Measurements from ENCODE around the gene SPI1.
"Not testable (repeated sequence)": the region's sequence is repeated elsewhere in the genome, so short reads cannot be mapped to it uniquely, and the experiment has no call there.

SPI1 gene

DNA sequence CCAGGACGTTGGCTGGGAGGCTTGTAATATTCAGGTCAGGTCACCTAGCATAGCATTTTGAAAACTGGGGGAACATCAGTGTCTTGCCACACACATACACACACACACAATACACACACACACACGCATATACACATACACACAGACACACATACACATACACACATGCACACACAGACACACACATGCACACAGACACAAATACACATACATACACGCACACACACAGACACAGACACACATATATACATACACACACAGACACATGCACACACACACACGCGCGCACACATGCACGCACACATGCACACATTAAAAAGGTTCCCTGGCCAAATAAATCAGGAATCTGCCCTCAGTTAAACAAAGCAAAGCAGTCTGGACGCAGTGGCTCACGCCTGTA, 38.3 kb downstream of the SPI1 start:
- DNase-seq (ENCODE audit: low spot score) = no peak

DNA sequence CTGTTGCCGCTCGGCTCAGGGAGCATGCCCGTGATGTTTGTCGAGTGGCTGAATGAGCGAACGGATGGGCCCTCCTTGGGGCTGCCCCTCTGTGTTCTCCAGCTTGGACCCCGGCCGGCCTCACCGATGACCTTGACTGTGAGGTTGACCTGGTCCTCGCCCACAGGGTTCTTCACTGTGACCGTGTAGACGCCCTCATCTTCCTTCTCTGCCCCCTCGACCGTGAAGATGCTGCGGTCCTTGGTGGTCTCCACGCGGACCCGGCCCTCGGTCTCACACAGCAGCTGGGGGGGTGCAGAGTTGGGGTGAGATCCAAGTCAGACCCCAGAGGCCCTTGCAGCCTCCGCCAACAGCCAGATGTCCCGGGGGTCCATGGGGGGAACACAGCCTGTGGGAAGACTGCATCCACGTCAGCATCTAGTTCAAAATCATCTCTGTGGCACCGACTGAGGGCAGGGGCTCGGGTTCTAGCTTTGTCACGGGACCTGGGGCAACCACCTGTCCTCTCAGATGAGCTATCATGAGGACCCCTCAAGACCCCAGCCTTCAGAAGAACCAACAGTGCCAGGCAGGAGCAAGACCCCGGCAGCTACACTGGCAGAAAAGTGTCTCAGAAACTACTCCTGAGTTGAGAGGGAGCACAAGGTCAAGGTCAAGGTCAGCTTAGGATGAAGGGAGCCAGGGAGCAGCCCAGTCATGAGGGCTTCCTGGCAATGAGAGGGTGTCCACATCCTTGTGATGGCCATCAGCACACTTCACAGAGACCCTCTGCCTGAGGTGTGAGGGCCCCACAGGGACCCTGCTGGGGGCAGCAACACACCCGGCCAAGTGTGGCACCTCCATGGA, 39.7 kb downstream of the SPI1 start:
- no peak for DNase-seq (ENCODE audit: low spot score)

DNA sequence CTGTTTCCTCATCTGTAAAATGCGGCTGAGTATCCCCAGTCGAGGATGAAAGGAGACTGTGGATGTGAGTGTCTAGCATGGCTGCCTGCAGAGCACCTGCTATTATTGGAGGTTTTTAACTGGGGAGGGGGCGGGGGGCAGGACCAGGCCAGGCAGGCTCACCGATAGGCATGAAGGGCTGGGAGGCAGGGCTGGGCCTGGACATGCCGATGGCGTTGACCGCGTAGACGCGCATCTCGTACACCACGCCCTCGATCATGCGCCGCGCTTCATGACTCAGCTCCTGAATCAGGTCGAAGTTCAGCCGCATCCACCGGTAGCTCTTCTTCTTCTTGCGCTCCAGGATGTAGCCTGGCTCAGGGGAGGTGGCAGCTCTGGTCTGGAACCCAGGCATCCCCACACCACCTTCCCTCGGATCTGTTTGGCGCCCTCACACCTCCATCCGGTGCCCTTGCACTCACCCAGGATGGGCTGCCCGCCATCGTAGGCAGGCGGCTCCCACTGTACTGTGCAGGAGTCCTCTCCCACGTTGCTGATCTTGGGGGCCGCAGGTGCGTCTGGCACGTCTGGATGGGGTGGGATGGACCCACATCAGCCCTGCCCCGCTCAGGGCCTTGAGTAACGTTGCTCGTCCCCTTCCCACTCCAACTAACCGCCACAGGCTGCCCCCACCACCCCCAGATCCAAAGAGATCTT, 41.0 kb downstream of the SPI1 start:
- DNase-seq (ENCODE audit: low spot score) = no peak

DNA sequence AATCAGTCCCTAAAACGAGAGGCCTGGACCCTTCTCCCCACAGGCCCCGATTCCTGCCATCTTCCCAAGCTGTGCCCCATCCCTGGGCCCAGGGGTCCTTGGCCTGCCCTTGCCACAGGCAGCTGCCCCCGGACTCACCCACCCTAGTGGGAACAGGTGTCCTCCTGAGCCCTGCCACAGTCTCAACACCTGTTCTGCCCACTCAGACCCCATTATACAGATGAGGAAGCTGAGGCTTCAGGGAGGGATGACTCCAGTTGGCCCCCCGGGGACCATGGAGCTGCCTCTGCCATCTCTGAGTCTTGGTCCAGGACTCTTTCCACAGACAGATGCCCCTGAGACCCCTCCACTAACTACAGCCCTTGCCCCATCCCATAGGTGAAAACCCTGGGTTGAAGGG, 41.8 kb downstream of the SPI1 start:
- DNase-seq (ENCODE audit: low spot score) = no peak

DNA sequence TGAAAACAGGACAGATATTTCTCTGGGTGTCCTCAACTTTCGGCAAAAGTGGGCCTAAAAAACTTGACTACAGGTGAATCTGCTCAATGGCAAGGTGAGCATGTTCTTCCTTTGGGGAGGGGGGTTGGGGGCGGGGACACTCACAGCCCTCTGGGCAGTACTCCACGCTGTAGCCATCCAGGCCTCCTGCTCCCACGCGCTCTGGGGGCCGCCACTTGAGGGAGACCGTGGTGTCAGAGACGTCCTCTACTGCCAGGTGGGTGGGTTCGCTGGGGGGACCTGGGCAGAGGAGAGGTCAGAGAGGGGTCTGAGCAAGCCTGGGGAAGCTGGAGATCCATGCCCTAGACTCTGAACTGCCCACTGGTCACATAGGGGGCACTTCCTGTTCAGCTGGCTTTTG, 42.6 kb downstream of the SPI1 start:
- DNase-seq (ENCODE audit: low spot score) = no peak

DNA sequence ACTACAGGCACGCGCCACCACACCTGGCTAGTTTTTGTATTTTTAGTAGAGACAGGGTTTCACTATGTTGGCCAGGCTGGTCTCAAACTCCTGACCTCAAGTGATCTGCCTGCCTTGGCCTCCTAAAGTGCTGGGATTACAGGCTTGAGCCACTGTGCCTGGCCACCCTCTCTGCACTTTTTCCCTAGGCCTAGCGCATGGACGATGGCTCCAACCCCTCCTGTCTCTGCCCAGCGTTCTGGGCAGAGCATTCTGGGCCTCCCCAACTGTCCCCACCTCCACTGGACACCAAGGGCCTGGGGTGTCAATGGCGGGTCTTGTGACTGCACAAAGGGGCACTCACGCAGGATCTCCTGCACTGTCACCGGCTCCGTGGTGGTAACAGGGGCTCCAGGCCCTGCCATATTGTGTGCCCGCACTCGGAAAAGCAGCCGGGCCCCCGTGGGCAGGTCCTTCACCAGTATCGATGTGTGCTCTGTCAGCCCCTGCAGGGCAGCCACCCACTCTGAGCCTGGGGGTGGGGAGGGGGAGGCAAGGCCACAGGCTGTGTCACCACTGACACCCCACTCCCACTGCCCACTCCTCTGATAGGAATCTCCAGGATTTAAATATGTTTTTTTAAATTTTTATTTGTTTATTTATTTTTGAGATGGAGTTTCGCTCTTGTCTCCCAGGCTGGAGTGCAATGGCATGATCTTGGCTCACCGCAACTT, 43.5 kb downstream of the SPI1 start:
- not testable (repeated sequence) for DNase-seq (ENCODE audit: low spot score)

DNA sequence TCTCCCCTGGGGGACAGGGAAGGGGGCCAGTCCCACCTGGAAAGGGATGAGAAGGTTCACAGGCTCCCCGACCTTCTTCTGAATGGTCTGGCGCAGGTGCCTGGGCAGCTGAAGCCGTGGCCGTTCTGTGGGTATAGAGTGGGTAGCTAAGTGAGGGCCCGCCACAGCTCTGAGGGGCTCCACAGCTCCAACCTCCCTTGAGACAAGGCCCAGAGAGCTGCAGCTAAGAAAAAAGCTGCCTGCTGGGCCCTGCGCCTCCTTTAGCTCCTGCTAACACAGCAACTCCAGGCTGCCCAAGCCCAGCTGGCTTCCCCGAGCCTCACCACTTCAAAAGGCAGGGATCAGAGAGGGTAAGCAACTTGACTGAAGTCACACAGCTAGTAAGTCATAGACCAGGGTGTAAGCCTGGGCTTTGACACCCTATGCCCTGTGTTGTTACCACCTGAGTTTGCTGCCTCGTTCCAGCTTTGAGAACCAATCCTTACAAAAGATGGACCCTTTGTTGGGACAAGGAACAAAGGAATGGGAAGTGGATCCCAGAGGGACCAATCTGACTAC, 44.4 kb downstream of the SPI1 start:
- no peak for DNase-seq (ENCODE audit: low spot score)

DNA sequence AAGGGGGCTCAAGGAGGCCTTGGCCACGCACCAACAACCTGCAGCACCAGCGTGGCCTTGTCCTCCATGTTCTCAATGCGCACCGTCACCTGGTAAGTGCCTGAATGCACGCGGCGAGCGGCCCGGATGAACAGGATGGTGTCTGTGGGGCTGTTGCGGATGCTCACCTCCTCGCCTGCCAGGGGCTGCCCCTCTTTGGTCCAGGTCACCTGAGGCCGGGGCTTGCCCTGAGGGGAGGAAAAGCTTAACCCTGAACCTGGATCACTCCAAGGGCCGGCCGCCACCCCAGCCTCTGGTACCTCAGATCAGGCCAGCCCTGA, 44.9 kb downstream of the SPI1 start:
- DNase-seq (ENCODE audit: low spot score) = no peak

DNA sequence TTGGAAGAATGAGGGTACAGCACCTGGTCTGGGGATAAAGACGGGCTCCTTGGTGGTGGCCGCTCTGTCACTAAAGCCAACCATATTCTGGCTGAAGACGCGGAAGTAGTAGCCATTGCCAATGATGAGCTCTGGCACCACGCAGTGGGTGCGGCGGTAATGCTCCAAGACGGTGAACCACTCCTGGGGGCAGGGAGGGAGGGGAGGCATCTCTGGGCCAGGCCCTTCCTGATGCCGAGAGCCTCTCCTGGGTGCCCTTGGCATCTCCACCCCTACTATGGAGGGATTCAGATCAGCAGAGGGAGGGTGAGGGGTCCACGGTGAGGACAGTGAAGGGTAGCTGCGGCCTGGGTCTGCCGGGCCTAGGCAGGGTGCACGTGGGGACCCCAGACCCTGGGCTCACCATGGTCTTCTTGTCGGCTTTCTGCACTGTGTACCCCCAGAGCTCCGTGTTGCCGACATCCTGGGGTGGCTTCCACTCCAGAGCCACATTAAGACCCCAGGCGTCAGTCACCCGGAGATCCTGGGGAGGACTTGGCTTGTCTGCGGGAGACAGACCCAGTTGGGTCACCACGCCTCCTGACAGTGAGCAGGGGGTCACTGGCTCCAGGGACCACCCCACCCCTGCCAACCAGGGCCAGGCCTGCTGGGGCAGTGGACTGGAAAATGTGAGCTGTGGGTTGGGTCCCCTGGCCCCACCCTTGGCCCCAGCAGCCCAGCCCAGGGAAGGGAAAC, 45.4 kb downstream of the SPI1 start:
- DNase-seq (ENCODE audit: low spot score) = no peak

DNA sequence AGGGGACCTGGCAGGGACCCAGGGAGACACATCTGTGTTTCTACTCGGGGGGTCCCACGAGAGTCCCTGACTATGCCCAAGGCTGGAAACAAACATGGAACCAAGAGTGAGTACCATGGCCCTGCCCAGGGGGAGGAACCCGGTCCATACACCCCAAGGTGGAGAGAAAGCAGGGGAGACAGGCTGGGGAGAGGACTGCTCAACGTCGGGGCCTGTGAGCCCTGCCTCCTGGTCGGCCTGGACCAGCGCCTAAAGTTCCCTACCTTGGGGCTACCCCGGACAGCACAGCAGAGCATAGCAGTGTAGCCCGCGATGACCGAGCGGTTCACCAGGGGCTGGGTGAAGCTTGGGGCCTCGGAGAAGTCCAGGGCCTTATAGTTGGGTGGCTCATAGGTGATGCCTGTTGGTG, 46.0 kb downstream of the SPI1 start:
- DNase-seq (ENCODE audit: low spot score) = no peak

DNA sequence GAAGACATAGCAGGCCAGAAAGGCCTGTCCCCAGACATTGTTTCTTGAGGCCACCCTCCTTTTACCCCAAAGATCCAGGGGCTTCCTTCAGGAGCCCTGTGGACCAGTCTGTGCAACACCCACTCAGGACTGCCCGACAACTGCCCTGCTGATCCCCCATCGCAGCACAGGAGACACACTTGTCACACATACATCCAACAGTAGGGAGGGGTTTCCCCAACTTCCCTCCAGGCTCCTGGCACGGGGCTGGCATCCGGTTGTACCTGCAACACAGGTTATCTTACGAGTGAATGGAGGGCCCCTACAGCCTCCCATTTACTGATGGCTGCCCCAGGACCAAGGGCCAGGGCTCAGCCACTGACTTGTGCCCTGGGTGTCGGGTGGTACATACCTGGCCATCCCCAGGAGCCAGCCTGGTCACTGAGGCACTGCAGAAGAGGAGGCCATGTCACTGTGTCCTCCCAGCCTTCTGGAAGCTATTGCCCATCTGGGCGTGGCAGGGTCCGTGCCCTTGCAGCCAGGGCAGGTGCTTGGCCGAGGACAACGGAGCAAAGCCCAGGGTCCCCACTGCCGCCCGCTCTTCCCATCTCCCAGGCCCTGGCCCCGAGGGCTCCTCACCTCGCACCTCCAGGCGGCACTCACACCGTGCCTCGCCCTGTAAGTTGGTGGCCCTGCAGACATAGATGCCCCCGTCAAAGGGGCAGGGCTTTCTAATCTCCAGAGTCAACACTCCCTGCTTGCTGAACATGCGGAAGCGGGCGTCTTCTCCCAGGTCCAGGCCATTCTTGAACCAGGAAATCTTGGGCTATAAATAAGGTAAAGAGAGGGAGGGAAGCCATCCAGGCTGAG, 46.7 kb downstream of the SPI1 start:
- no peak for DNase-seq (ENCODE audit: low spot score)

DNA sequence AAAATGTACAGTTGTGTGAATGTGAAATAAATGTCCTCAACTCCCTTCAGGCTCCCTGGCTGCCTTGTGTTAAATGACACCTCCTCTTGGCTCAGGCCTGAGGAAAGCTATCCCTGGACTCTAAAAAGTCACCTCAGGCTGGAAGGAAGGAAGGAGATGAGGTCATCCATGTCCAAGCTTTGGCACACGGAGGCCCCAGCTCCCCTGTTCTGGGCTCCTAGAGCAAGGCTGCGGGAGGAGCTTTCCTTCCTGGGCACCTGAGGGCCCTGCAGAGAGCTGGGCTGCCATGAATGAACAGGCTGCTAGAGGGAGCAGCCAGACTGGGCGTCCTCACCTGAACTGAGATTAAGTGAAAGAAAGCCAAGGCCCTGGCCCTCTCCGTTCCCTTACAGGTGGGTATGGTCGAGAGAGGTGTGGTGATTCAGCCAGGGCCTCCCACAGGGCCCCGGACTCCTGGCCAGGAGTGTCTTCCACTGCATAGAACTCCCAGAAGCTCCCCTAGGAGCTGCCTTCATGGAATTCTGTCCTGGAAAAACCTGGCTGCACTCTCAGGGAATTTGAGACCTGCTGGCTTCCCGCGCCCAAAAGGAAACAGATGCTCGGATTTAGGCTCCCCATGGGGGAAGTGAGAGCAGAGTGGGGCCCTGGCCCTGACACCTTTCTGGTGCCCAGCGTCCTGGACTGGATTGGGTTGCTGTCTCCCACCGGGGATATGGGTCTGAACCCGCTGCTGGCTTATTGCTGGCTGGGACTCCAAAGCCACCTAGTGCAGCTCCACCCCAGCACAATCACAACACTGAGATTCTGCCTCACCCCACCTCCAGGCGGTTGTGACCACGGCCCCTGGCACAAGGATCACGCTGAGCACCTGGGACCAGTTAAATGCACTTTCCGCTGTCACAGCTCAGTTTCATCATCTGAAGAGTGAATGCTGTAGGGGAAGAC, 48.1 kb downstream of the SPI1 start:
- no peak for DNase-seq (ENCODE audit: low spot score)

DNA sequence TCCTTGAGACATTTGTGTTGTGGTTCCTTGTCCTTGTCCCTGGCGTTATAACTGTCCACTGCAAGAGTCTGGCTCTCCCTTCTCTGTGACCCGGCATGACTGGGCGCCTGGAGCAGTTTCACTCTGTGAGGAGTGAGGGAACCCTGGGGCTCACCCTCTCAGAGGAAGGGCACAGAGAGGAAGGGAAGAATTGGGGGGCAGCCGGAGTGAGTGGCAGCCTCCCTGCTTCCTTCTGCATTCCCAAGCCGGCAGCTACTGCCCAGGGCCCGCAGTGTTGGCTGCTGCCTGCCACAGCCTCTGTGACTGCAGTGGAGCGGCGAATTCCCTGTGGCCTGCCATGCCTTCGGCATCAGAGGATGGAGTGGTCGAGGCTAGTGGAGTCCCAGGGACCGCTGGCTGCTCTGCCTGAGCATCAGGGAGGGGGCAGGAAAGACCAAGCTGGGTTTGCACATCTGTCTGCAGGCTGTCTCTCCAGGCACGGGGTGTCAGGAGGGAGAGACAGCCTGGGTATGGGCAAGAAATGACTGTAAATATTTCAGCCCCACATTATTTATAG, 48.8 kb downstream of the SPI1 start:
- DNase-seq (ENCODE audit: low spot score) = no peak

DNA sequence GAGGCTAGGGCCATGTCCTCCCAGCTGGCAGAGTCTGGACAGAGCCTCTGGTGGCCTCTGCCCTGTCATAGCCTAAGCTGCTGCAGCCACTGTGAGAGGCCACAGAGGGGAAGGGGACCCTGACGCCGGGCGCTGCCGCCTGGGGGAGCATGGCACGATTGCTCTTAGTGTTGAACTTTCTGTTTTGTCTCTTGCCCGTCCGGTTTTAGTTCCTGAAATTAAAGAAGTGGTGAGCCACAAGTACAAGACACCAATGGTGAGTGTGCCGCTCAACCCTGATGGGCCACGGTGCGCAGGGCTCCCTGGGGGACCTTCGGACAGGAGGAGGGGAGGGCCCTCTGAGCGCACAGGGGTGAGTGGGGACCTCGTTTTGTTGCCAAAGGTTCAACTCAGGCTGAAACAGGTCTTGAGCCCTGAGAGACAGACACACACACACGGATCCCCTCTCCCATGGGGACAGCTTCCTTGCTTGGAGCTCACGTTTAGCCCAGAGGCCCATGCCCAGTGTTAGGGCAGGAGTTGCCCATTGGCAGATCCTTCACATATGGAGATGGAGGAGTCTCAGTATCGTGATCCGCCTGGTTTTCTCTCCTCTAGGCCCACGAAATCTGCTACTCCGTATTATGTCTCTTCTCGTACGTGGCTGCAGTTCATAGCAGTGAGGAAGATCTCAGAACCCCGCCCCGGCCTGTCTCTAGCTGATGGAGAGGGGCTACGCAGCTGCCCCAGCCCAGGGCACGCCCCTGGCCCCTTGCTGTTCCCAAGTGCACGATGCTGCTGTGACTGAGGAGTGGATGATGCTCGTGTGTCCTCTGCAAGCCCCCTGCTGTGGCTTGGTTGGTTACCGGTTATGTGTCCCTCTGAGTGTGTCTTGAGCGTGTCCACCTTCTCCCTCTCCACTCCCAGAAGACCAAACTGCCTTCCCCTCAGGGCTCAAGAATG, 49.6 kb downstream of the SPI1 start:
- DNase-seq (ENCODE audit: low spot score) = no peak

DNA sequence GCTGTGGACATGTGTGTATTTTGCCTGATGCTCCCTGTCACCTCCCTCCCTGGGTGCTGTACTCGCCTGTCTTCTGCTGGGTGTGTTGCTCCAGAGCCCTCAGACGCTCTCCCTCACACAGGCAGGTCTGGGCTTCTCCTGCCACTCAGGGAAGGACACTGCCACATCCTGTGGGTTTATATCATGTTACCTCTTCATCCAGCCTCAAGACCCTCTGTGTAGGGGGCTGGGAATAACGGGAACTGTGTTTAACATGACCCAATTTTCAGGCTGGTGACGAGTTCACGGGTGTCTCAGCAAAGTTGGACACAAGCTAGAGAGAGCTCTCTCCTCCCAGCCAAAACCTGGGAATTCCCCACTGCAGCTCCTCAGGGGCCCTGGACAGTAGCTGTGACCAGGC, 50.4 kb downstream of the SPI1 start:
- no peak for DNase-seq (ENCODE audit: low spot score)

DNA sequence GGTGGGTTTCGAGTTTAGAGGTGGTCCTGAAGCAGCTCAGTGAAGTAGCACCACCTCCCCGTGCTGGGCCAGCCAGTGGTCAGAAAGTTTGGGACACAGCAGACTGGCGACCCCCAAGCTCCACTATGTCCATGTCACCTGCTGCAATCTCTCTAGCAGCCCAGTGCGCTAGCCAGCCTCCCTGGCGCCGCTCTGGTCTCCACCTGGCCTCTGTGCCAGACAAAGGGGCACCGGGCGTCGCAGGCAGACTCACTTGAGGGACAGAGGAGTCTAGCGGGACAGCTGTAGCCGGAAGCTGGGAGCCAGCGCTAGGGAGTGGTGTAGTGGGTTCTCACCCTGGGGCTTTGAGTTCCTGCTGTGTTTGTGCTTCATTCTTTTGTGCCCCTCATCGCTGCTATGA, 51.3 kb downstream of the SPI1 start:
- DNase-seq (ENCODE audit: low spot score) = no peak

DNA sequence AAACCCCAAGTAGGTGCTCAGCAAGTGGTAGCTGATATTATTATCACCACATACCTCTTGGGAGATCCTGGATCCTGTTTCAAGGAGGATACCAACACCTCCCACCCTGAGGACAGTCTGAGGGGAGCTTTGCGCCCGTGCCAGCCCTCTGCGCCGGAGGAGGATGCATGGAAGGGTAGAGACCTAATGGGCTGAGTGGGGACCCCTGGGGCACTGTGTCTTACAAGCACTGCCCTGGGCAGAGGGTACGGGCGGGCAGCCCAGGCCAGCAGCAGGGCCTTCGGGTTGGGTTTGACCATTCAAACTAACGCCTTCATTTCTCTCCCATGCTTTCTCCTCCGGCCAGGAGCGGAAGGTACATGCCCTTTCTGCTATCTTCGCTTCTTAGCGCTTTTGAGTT, 52.1 kb downstream of the SPI1 start:
- no peak for DNase-seq (ENCODE audit: low spot score)

DNA sequence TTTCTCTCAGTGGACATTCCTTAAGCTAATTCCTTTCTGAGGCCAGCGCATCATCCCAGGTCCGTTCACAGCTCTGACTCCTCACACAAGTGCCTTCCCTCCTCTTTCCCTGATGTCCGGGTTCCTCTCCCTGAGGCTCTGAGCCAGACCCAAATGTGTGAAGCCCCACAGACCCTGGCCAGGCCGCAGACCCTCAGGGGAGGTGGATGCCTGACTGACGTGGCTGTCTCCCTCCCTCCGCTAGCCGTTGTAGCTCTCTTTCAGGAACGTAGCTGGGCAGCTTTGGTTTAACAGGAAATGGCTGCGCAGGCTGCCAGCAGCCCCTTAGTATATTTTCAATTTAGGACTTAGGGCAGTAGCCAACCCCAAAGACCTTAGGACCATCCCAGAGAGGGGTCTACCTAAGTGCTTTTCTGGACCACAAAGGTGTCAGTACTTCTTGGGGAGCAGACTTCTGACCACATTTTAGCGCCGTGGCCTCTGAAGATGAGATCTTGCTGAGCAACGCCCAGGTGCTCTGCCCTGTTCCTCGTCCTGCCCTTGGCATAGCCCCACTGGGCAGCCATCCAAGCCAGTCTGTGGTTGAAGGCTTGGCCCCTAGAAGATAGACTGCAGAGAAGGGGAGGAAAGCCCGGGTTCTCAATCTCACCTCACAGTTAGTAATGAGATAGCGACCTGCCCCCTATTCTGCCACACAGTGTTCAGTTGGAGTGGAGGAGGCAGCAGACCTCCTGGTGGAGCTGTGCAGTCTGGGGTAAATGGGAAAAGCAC, 52.9 kb downstream of the SPI1 start:
- DNase-seq (ENCODE audit: low spot score) = no peak
